ENCODE results near the gene MAGI2. TPM values are rescaled to one million over a fixed set of nuclear protein-coding genes. Genes with fewer than 3 reads are reported as not detected.

MAGI2 gene
- total RNA-seq, 2 donors from 2014 or later, result 0.08 to 0.19 TPM

DNA sequence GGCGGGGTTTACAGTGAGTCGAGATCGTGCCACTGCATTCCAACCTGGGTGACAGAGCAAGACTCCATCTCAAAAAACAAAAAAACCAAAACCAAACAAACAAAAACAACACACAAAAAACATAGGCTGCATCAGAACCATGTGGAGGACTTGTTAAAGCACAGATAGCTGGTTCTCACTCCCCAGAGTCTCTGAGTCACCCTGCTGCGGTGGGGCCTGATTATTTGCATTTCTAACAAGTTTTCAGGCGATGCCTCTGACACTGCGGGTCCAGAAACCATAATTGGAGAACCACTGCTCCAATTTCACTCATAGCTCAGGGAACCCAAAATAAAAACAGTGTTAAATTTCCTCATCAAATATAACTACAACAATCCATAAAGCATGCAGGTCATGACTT, 816.7 kb downstream of the MAGI2 start:
- no peak for DNase-seq (ENCODE audit: low spot score)
- H3K36me3 Mint-ChIP-seq, result no peaks in the 10 kb centered on the region
- ATAC-seq, result no peak
- no peaks in the 10 kb centered on the region for H3K27me3 Mint-ChIP-seq
- H3K4me3 Mint-ChIP-seq, result no peak overlapping the region
- no peaks in the 10 kb centered on the region for H3K4me1 Mint-ChIP-seq (ENCODE audit: low read depth in 2 of 2)
- peaks cover 16% of the 10 kb centered on the region for H3K9me3 Mint-ChIP-seq
- H3K27ac Mint-ChIP-seq, result no peak overlapping the region

GRCh38 chr7:78635026-78635793, 818.3 kb downstream of the MAGI2 start:
- ATAC-seq (no peak), DNase-seq (ENCODE audit: low spot score) (no peak)
- H3K4me3 Mint-ChIP-seq, result no peak overlapping the region
- no peaks in the 10 kb centered on the region for H3K4me1 Mint-ChIP-seq (ENCODE audit: low read depth in 2 of 2)
- no peak overlapping the region for H3K27ac Mint-ChIP-seq
- H3K9me3 Mint-ChIP-seq, result peaks cover 15% of the 10 kb centered on the region
- no peaks in the 10 kb centered on the region for H3K27me3 Mint-ChIP-seq
- peaks cover 7% of the 10 kb centered on the region for H3K36me3 Mint-ChIP-seq

DNA sequence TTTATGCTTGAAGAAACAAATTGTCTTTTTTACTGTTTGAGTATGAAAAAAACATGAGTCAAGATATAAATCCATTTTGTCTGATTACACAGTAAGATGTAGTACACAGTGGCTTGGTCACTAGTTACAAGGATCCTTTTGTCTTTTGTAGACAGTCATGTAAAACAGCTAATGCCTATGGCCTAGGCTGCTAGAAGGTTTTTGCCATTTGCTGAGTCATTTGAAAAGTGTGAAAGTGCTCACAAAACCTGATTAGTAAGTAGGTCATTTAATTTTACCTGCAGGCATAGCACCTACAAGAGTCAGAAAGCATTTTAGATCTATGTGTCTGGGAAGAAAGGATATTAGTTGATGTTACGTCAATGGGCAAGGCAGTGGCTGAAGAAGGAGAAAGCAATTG, 819.4 kb downstream of the MAGI2 start:
- no peaks in the 10 kb centered on the region for H3K27me3 Mint-ChIP-seq
- DNase-seq (ENCODE audit: low spot score) (no peak), ATAC-seq (no peak)
- H3K27ac Mint-ChIP-seq, result no peak overlapping the region
- peaks cover 21% of the 10 kb centered on the region for H3K9me3 Mint-ChIP-seq
- H3K36me3 Mint-ChIP-seq, result peaks cover 7% of the 10 kb centered on the region
- no peak overlapping the region for H3K4me3 Mint-ChIP-seq
- H3K4me1 Mint-ChIP-seq (ENCODE audit: low read depth in 2 of 2), result no peaks in the 10 kb centered on the region

GRCh38 chr7:78620920-78621319, 832.5 kb downstream of the MAGI2 start:
- no peaks in the 10 kb centered on the region for H3K4me1 Mint-ChIP-seq (ENCODE audit: low read depth in 2 of 2)

GRCh38 chr7:78616539-78616938, 836.9 kb downstream of the MAGI2 start:
- Mint-ChIP-seq H3K4me1 (ENCODE audit: low read depth in 2 of 2) (no peaks in the 10 kb centered on the region), H3K27ac (no peak overlapping the region), H3K27me3 (no peaks in the 10 kb centered on the region), H3K36me3 (no peaks in the 10 kb centered on the region), H3K9me3 (peaks cover 3% of the 10 kb centered on the region), H3K4me3 (no peak overlapping the region)
- ATAC-seq (no peak), DNase-seq (ENCODE audit: low spot score) (no peak)

More at GRCh38 chr7:78620920-78621319, 832.5 kb downstream of the MAGI2 start:
- Mint-ChIP-seq H3K9me3 (peaks cover 7% of the 10 kb centered on the region), H3K4me3 (no peak overlapping the region), H3K27me3 (no peaks in the 10 kb centered on the region), H3K36me3 (no peaks in the 10 kb centered on the region), H3K27ac (no peak overlapping the region)
- no peak for ATAC-seq
- no peak for DNase-seq (ENCODE audit: low spot score)

- Mint-ChIP-seq H3K36me3 (no peaks in the 10 kb centered on the region), H3K4me1 (ENCODE audit: low read depth in 2 of 2) (no peaks in the 10 kb centered on the region), H3K27me3 (no peaks in the 10 kb centered on the region), H3K4me3 (no peak overlapping the region), H3K27ac (no peak overlapping the region), H3K9me3 (peaks cover 2% of the 10 kb centered on the region)
- DNase-seq (ENCODE audit: low spot score) (no peak), ATAC-seq (no peak)
Observed at GRCh38 chr7:78609281-78609680, 844.2 kb downstream of the MAGI2 start.

- Mint-ChIP-seq H3K27ac (no peak overlapping the region), H3K4me1 (ENCODE audit: low read depth in 2 of 2) (no peaks in the 10 kb centered on the region), H3K36me3 (no peaks in the 10 kb centered on the region), H3K9me3 (peaks cover 2% of the 10 kb centered on the region), H3K27me3 (no peaks in the 10 kb centered on the region), H3K4me3 (no peak overlapping the region)
- DNase-seq (ENCODE audit: low spot score) (no peak), ATAC-seq (no peak)
Observed at GRCh38 chr7:78607099-78607498, 846.4 kb downstream of the MAGI2 start.

- Mint-ChIP-seq H3K4me3 (no peak overlapping the region), H3K27ac (no peak overlapping the region), H3K36me3 (no peaks in the 10 kb centered on the region), H3K4me1 (ENCODE audit: low read depth in 2 of 2) (no peaks in the 10 kb centered on the region), H3K9me3 (peaks cover 2% of the 10 kb centered on the region), H3K27me3 (no peaks in the 10 kb centered on the region)
- ATAC-seq (no peak), DNase-seq (ENCODE audit: low spot score) (no peak)
Observed at GRCh38 chr7:78605119-78605518, 848.3 kb downstream of the MAGI2 start.

DNA sequence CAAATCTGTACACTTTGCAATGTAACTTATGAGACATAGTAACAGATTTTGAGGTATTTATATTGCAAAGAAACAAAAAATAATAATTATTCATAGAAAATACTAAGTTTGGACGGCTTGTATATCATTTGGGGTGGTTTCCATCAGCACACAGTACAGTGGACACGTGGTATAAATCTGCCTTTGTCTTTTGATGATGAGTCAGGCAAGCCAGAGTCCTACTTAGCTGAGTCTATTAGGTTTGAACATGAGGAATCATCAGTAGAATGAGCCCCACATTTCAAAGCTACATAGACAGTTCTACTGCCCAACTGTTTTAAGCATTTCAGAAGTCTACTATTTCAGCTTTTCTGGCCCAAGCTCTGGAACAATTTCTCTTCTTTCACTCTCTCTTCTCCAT, 851.7 kb downstream of the MAGI2 start:
- Mint-ChIP-seq H3K27me3 (no peaks in the 10 kb centered on the region), H3K4me1 (ENCODE audit: low read depth in 2 of 2) (no peaks in the 10 kb centered on the region), H3K9me3 (peaks cover 4% of the 10 kb centered on the region), H3K27ac (no peak overlapping the region), H3K4me3 (no peak overlapping the region), H3K36me3 (no peaks in the 10 kb centered on the region)
- ATAC-seq, result no peak
- DNase-seq (ENCODE audit: low spot score), result no peak

DNA sequence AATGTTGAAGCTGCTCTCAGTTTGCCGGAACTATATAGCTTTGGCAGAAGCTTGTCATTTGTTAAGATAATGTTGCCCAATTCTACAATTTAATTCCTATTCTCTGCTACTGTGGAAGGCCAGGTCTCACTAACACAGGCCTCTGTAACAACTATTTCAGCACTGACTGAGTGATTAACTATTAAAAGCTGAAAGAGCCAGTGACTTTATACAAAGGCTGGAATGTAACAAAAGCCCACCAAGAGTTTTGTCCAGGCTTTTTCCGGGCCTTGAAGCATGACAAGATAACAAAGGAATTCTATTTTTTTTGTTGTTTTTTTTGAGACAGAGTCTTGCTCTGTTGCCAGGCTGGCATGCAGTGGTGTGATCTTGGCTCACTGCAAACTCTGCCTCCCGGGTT, 859.3 kb downstream of the MAGI2 start:
- no peak overlapping the region for H3K4me3 Mint-ChIP-seq
- no peaks in the 10 kb centered on the region for H3K27me3 Mint-ChIP-seq
- no peaks in the 10 kb centered on the region for H3K36me3 Mint-ChIP-seq
- H3K4me1 Mint-ChIP-seq (ENCODE audit: low read depth in 2 of 2), result no peaks in the 10 kb centered on the region
- H3K27ac Mint-ChIP-seq, result no peak overlapping the region
- no peak for DNase-seq (ENCODE audit: low spot score)
- no peak for ATAC-seq
- H3K9me3 Mint-ChIP-seq, result peaks cover 15% of the 10 kb centered on the region

DNA sequence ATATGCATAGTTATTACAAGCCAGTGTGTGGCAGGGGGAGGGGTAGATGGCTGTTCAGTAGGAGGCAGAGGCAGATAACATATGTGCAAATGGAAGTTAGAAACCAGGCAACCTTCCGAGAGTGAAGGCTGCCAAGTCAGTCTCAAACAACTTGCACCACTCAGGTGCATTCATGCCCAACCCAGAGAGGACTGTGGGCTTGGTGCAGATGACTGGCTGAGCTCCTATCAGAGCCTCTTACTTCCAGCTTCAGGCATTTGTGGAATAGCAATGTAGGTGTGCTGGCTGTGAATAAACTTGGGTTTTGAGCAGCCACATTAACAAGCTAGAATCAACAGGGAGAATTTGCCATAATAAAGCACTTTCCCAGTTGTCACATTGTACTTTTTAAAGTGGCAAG, 865.1 kb downstream of the MAGI2 start:
- Mint-ChIP-seq H3K9me3 (peaks cover 6% of the 10 kb centered on the region), H3K27ac (no peak overlapping the region), H3K4me1 (ENCODE audit: low read depth in 2 of 2) (no peaks in the 10 kb centered on the region), H3K27me3 (no peaks in the 10 kb centered on the region), H3K4me3 (no peak overlapping the region), H3K36me3 (no peaks in the 10 kb centered on the region)
- no peak for DNase-seq (ENCODE audit: low spot score)
- no peak for ATAC-seq

GRCh38 chr7:78587443-78588044, 865.9 kb downstream of the MAGI2 start:
- Mint-ChIP-seq H3K4me1 (ENCODE audit: low read depth in 2 of 2) (no peaks in the 10 kb centered on the region), H3K9me3 (peaks cover 5% of the 10 kb centered on the region), H3K27me3 (no peaks in the 10 kb centered on the region), H3K4me3 (no peak overlapping the region), H3K27ac (no peak overlapping the region), H3K36me3 (no peaks in the 10 kb centered on the region)
- no peak for DNase-seq (ENCODE audit: low spot score)
- ATAC-seq, result no peak

- ATAC-seq, result no peak
- no peaks in the 10 kb centered on the region for H3K36me3 Mint-ChIP-seq
- H3K27me3 Mint-ChIP-seq, result no peaks in the 10 kb centered on the region
- no peak for DNase-seq (ENCODE audit: low spot score)
- H3K27ac Mint-ChIP-seq, result no peak overlapping the region
- H3K4me3 Mint-ChIP-seq, result no peak overlapping the region
- H3K9me3 Mint-ChIP-seq, result no peaks in the 10 kb centered on the region
- no peaks in the 10 kb centered on the region for H3K4me1 Mint-ChIP-seq (ENCODE audit: low read depth in 2 of 2)
Observed at GRCh38 chr7:78585980-78586379, 867.5 kb downstream of the MAGI2 start.

DNA sequence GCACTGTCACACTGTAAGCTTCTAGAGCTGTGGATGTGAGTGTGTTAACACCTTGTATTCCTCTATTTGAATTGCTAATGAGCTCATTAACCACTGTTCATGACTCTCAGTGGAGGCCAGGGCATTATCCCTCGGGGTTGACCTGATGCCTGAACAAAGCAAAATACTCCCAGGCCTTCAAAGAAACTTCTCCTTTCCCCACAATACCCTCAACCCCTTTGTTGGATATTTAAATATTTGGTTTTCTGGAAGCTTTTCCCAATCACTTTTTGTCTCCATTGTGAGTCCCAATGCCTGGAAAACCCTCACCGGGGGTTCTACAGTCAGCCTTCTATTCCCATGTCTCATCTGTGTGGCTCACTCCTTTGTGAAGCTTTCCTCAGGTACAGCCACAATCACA, 874.8 kb downstream of the MAGI2 start:
- no peak overlapping the region for H3K27ac Mint-ChIP-seq

More for the DNA sequence above, 874.8 kb downstream of the MAGI2 start:
- Mint-ChIP-seq H3K4me3 (no peak overlapping the region), H3K27me3 (no peaks in the 10 kb centered on the region), H3K4me1 (ENCODE audit: low read depth in 2 of 2) (no peaks in the 10 kb centered on the region), H3K9me3 (peaks cover 3% of the 10 kb centered on the region), H3K36me3 (no peaks in the 10 kb centered on the region)
- DNase-seq (ENCODE audit: low spot score) (no peak), ATAC-seq (no peak)
